OCI-LY7 (cell line): ENCODE data around the gene KRTAP6-3. TPM values are rescaled to one million over a fixed set of nuclear protein-coding genes. Genes with fewer than 3 reads are reported as not detected.

Experiments used
- Bru-seq: library from RNA; stranded (reverse); fragments of 400-500 nt; gene quantifications from one replicate; lab custom pipeline; 2021; lab: Mats Ljungman, UMichigan
- BruChase-seq, 2 experiments: library from RNA; stranded (reverse); fragments of 400-500 nt; gene quantifications; one replicate each; lab custom pipeline; 2021; lab: Mats Ljungman, UMichigan
- BruUV-seq: library from RNA; stranded (reverse); fragments of 400-500 nt; replicated peaks from 2 replicates; lab custom pipeline; 2021; lab: Mats Ljungman, UMichigan
- CTCF ChIA-PET: fragments of 300-600 bp; sonication (Branson Sonifier 250); formaldehyde crosslinking; loops from one replicate; lab custom pipeline; 2022; ENCODE audit warnings: antibody characterized with exemption; ENCODE audit not compliant: unreplicated experiment; lab: Charles Lee
- POLR2A ChIA-PET: fragments of 300-600 bp; sonication (Branson Sonifier 250); formaldehyde crosslinking; loops from one replicate; lab custom pipeline; 2022; ENCODE audit warnings: antibody characterized with exemption; lab: Charles Lee
- DNase-seq: peaks from one replicate; pipeline ENCODE4 v3.0.0-alpha.2; 2015; ENCODE audit warnings: low spot score
- H2AFZ ChIP-seq: fragments of 200-600 bp; sonication (generic), shearing (Covaris generic); 2 replicates; pipeline ENCODE4 v1.6.1; 2014; ENCODE audit warnings: mild to moderate bottlenecking, antibody characterized with exemption, low read length, moderate library complexity
- H3K27ac ChIP-seq: fragments of 200-600 bp; sonication (generic); 2 replicates; pipeline ENCODE4 v1.5.1; 2014; ENCODE audit warnings: mixed run types, low read depth, mild to moderate bottlenecking, moderate library complexity, low read length, inconsistent platforms; ENCODE audit not compliant: poor library complexity, severe bottlenecking
- H3K36me3 ChIP-seq: fragments of 200-600 bp; sonication (generic); 2 replicates; pipeline ENCODE4 v1.6.1; 2014; ENCODE audit warnings: mild to moderate bottlenecking, antibody characterized with exemption, low read length, moderate library complexity, mixed read lengths; ENCODE audit not compliant: insufficient read depth
- H3K4me1 ChIP-seq: fragments of 200-600 bp; sonication (generic); 2 replicates; pipeline ENCODE4 v1.5.1; 2014; ENCODE audit warnings: mild to moderate bottlenecking, low read length; ENCODE audit not compliant: insufficient read depth, poor library complexity, severe bottlenecking
- H3K4me2 ChIP-seq: fragments of 200-600 bp; sonication (generic); 2 replicates; pipeline ENCODE4 v1.6.1; 2014; ENCODE audit warnings: mild to moderate bottlenecking, low read length
- H3K4me3 ChIP-seq: fragments of 200-600 bp; sonication (generic); 2 replicates; pipeline ENCODE4 v1.5.1; 2014; ENCODE audit warnings: mild to moderate bottlenecking, low read depth, low read length; ENCODE audit not compliant: poor library complexity, severe bottlenecking
- H3K79me2 ChIP-seq: fragments of 200-600 bp; sonication (generic); 2 replicates; pipeline ENCODE4 v1.6.1; 2016; ENCODE audit warnings: low read depth, mild to moderate bottlenecking, low read length, moderate library complexity, mixed read lengths; ENCODE audit not compliant: insufficient read depth
- H3K9me2 ChIP-seq: fragments of 200-600 bp; sonication (generic); 2 replicates; pipeline ENCODE4 v1.6.1; 2016; ENCODE audit warnings: mild to moderate bottlenecking, low read length, mixed read lengths; ENCODE audit not compliant: insufficient read depth
- H3K9me3 ChIP-seq: fragments of 200-600 bp; sonication (generic); 2 replicates; pipeline ENCODE4 v1.6.1; 2014; ENCODE audit warnings: mild to moderate bottlenecking, mixed run types, low read length, mixed read lengths
- H4K20me1 ChIP-seq: fragments of 200-600 bp; sonication (generic); 2 replicates; pipeline ENCODE4 v1.6.1; 2014; ENCODE audit warnings: mild to moderate bottlenecking, antibody characterized with exemption, low read length, moderate library complexity, mixed read lengths; ENCODE audit not compliant: insufficient read depth
- EZH2phosphoT487 ChIP-seq: fragments of 200-600 bp; sonication (generic); IDR thresholded peaks from 2 replicates; pipeline ENCODE4 v1.6.1; 2018; ENCODE audit warnings: low read depth, borderline replicate concordance, mild to moderate bottlenecking, mixed run types, antibody characterized with exemption, low read length, moderate library complexity, mixed read lengths
- intact Hi-C: fragments of 100-400 bp; cut with micrococcal nuclease; formaldehyde crosslinking; loops from one replicate; pipeline ENCODE4 v1.10.0; 2022; ENCODE audit not compliant: unreplicated experiment
- long read RNA-seq: library from polyadenylated mRNA; stranded (forward); transcript quantifications from one replicate; pipeline ENCODE4 v2.0.0, GENCODE V29; 2022
- total RNA-seq, 2 experiments: library from RNA; depleted of rRNA in 1 of 2; stranded (reverse); fragments of >200 nt in 1 of 2; shearing (Covaris generic) in 1 of 2; gene quantifications; 2 replicates each; pipeline ENCODE4 v1.2.3, GENCODE V29; 2014 to 2022
- TF ChIP-seq, protein P1 (sequence below): fragments of 200-600 bp; sonication (generic); conservative IDR thresholded peaks from 2 replicates; pipeline ENCODE4 v1.5.1; 2014; ENCODE audit warnings: mild to moderate bottlenecking, antibody characterized with exemption, low read length, moderate library complexity, mixed read lengths

KRTAP6-3 gene, protein sequence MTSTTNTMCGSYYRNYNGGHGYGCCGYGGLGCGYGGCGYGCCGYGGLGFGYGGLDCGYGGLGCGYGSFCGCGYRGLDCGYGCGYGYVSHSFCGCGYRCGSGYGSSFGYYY
- total RNA-seq (2014; rRNA removed; shearing (Covaris generic)) = not detected in 2 replicates
- total RNA-seq (2022) = not detected in 2 replicates
- Bru-seq, nascent RNA = not detected
- BruChase-seq, experiment 1, labeled RNA remaining after a 6-hour chase = not detected
- BruChase-seq, experiment 2, labeled RNA remaining after a 2-hour chase = not detected
- long read RNA-seq = 0 reads

DNA sequence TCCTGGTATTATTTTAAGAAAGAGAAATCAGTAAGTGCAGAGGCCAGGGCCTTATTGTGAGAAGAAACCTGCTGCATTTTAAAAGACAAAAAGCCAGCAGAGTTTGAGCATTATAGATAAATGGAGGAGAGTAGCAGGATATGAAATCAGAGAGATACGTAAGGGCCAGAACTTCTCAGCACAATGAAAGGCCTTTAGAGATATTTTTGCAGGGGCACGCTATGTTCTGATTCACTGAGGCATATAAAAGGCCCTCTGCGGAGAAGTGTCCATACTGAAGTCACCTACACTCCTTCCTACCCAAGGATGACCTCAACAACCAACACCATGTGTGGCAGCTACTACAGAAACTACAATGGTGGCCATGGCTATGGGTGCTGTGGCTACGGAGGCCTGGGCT lies at the start of gene KRTAP6-3:
TSS of gene KRTAP6-3 (plus strand) at position 301 of the 400 bp plus-strand sequence. CDS start at position 307, 6 bp downstream.
- Histone ChIP-seq H3K4me3 (no peak within 1 kb of the TSS), H4K20me1 (no peaks in the 10 kb centered on the region), H3K4me1 (no peaks in the 10 kb centered on the region), H3K79me2 (no peaks in the 10 kb centered on the region), H2AFZ (no peak within 1 kb of the TSS), H3K9me2 (no peaks in the 10 kb centered on the region), H3K36me3 (no peaks in the 10 kb centered on the region), H3K9me3 (no peaks in the 10 kb centered on the region), H3K4me2 (no peak within 1 kb of the TSS), H3K27ac (no peak within 1 kb of the TSS)
- BruUV-seq = no TSS peak
- intact Hi-C loops = no loop called here
- CTCF ChIA-PET = no interaction called here
- POLR2A ChIA-PET = no interaction called here
- no peak for TF ChIP-seq EZH2phosphoT487
- TF ChIP-seq, protein P1, sequence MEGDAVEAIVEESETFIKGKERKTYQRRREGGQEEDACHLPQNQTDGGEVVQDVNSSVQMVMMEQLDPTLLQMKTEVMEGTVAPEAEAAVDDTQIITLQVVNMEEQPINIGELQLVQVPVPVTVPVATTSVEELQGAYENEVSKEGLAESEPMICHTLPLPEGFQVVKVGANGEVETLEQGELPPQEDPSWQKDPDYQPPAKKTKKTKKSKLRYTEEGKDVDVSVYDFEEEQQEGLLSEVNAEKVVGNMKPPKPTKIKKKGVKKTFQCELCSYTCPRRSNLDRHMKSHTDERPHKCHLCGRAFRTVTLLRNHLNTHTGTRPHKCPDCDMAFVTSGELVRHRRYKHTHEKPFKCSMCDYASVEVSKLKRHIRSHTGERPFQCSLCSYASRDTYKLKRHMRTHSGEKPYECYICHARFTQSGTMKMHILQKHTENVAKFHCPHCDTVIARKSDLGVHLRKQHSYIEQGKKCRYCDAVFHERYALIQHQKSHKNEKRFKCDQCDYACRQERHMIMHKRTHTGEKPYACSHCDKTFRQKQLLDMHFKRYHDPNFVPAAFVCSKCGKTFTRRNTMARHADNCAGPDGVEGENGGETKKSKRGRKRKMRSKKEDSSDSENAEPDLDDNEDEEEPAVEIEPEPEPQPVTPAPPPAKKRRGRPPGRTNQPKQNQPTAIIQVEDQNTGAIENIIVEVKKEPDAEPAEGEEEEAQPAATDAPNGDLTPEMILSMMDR = no peak
- DNase-seq = no peak

DNA sequence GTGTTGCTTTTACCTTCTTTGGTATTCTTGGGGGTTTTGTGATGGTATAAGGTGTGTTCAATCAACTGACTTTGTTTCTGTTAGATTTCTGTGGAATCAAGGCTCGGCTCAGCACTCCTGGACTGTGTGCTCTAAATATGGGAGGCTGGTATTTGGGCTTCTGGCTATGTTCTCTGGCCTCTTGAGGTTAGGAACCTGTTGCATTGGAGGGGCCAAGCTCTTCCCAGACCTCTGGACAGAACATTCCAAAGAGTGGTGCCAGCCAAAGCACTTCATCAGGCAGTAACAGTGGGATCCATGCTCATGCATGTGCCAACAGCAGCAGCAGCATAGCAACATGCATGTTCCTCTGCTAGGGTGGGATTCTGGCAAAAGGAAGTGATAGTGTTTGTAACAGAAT lies 39.5 kb upstream of the KRTAP6-3 start:
- Histone ChIP-seq H3K9me3 (0 out of 2 replicates have a peak, but pooled peaks cover 4% of the 10 kb centered on the region), H3K4me1 (no peaks in the 10 kb centered on the region), H3K36me3 (no peaks in the 10 kb centered on the region), H4K20me1 (no peaks in the 10 kb centered on the region), H2AFZ (no peak overlapping the region), H3K27ac (no peak overlapping the region), H3K4me3 (no peak overlapping the region), H3K4me2 (no peak overlapping the region), H3K79me2 (no peaks in the 10 kb centered on the region), H3K9me2 (no peaks in the 10 kb centered on the region)
- no peak for TF ChIP-seq EZH2phosphoT487
- TF ChIP-seq, protein P1 = no peak
- POLR2A ChIA-PET = no interaction called here
- intact Hi-C loops = no loop called here
- BruUV-seq = no TSS peak
- DNase-seq = no peak
- CTCF ChIA-PET = no interaction called here

DNA sequence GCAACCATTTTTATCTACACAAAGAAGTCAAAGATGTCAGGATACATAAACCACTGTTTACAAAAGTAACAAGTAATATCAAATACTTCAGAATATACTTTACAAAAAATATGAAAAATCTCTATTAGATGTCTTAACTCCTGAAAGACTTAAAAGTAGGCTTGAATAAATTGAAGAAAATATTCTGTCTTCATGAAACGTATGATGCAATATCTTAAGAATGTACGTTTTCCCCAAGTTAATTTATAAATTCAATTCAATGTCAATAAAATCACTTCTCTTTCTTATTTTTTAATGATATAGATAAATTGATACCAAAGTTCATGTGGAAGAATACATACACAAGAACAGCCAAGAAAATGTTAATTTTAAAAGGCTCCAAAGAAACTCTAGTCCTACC lies 37.1 kb upstream of the KRTAP6-3 start:
- Histone ChIP-seq H3K36me3 (no peaks in the 10 kb centered on the region), H3K9me2 (no peaks in the 10 kb centered on the region), H3K4me1 (no peaks in the 10 kb centered on the region), H4K20me1 (no peaks in the 10 kb centered on the region), H3K4me2 (no peak overlapping the region), H3K27ac (no peak overlapping the region), H3K9me3 (0 out of 2 replicates have a peak, but pooled peaks cover 4% of the 10 kb centered on the region), H3K79me2 (no peaks in the 10 kb centered on the region), H3K4me3 (no peak overlapping the region), H2AFZ (no peak overlapping the region)
- TF ChIP-seq, protein P1 = no peak
- no peak for TF ChIP-seq EZH2phosphoT487
- no TSS peak for BruUV-seq
- intact Hi-C loops = no loop called here
- CTCF ChIA-PET = no interaction called here
- no peak for DNase-seq
- POLR2A ChIA-PET = no interaction called here
